Activated T-cell treated with anti-CD3 and anti-CD28 coated beads, Interleukin-2, amount 50 U/mL, for 4 hours (primary cell): ENCODE measurements around the gene PHF14. TPM values are rescaled to one million over a fixed set of nuclear protein-coding genes. Genes with fewer than 3 reads are reported as not detected.

ENCODE experiments used
- ATAC-seq, 2 donors: fragments of 200-7000 bp; cut with Tn5 transposase; one replicate each; pipeline ENCODE4 v1.10.0; 2021
- DNase-seq: peaks from one replicate; pipeline ENCODE4 v3.0.0-alpha.2; 2020
- H3K27me3 Mint-ChIP-seq: one replicate; pipeline ENCODE4 v1.8.0; 2021; ENCODE audit warnings: low read depth, mixed read lengths
- H3K36me3 Mint-ChIP-seq: one replicate; pipeline ENCODE4 v1.8.0; 2022; ENCODE audit warnings: mixed read lengths; ENCODE audit not compliant: insufficient read depth
- H3K4me1 Mint-ChIP-seq: one replicate; pipeline ENCODE4 v1.8.0; 2021; ENCODE audit warnings: low read depth, mixed read lengths
- H3K4me3 Mint-ChIP-seq: one replicate; pipeline ENCODE4 v1.8.0; 2021; ENCODE audit warnings: mild to moderate bottlenecking, moderate library complexity, mixed read lengths
- H3K9me3 Mint-ChIP-seq: one replicate; pipeline ENCODE4 v1.8.0; 2021; ENCODE audit warnings: mixed read lengths
- total RNA-seq, 3 donors: library from RNA; stranded (reverse); gene quantifications; one replicate each; pipeline ENCODE4 v1.2.1, GENCODE V29; 2021

The PHF14 gene
- total RNA-seq, 3 donors from 2014 or later: 34.4 to 42.4 (median 40.2) TPM

DNA sequence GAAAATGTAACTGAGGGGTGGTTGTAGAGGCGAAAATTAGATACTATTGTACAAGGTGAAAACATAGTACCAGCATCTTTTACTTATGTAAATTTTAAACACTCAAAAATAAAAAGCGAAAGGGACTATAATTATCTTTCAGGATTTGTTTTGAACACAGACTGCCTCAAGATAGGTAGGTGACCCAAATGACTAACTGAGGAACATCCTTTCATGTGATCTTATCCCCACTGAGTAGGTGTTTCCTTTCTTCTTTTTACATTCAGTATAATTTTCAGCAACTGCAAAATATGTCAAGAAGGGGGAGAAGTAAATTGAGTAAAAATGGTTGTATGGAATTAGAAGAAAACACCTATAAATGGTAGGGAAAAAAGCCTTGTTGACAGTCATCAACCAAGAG lies 236.7 kb downstream of the PHF14 start:
- H3K9me3 Mint-ChIP-seq: no peaks in the 10 kb centered on the region
- H3K27me3 Mint-ChIP-seq: peaks cover under 1% of the 10 kb centered on the region
- no peak for DNase-seq
- H3K36me3 Mint-ChIP-seq: no peaks in the 10 kb centered on the region
- H3K4me1 Mint-ChIP-seq: no peaks in the 10 kb centered on the region
- ATAC-seq: no peak
- no peak overlapping the region for H3K4me3 Mint-ChIP-seq

DNA sequence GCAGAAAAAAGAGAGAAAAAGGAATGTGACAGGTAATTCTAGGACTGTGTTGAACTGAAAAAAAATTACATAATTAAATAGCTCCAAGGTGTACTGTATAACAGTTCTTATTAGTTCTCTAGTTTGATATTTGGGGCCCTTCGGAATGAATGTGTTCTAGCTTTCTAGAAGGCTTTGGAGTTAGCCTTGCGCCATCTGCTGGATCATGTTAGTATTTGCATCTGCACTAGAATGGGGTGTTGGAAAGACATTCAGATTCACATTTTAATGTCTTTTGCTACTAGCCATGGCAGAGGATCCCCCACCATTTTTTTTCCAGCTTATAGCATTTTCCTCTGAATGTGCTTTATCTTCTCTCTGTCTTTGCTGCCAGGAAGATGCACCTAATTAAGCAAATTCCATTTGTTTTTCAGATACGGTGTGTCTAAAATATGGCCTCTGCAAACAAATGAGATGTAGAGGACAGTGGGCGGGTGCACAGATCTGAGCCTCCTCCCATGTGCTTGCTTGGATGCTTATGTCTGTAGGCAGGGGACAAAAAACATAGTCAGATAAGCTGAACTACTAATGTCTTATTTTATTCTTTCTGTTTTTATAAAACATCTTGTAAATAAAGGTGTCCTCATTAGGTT lies 238.5 kb downstream of the PHF14 start:
- H3K27me3 Mint-ChIP-seq: peaks cover 7% of the 10 kb centered on the region
- H3K36me3 Mint-ChIP-seq: no peaks in the 10 kb centered on the region
- DNase-seq (peak; percentile 8), ATAC-seq (peak in 1 of 2 donors; percentile 35)
- no peaks in the 10 kb centered on the region for H3K9me3 Mint-ChIP-seq
- H3K4me1 Mint-ChIP-seq: no peaks in the 10 kb centered on the region
- no peak overlapping the region for H3K4me3 Mint-ChIP-seq

DNA sequence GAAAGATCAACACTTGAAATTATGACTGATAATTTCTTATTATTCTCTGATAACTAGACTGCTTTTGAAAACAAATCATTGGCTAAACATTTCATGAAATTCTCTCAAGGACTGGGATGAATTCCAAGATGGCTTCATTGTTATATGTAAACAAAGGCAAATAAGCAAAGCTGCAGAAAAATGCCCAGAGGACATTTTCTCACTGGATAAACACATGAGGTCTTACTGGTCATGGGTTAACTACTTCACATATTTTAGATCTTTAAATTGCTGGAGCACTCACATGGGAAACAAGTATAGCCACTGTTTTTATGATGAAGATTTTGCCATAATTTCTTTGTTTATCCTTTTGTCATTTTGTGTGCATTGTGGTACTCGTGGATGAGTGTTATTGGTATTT lies 239.1 kb downstream of the PHF14 start:
- Mint-ChIP-seq H3K4me1 (no peaks in the 10 kb centered on the region), H3K36me3 (no peaks in the 10 kb centered on the region), H3K27me3 (peaks cover 7% of the 10 kb centered on the region), H3K4me3 (no peak overlapping the region), H3K9me3 (no peaks in the 10 kb centered on the region)
- DNase-seq: no peak
- ATAC-seq: no peak

DNA sequence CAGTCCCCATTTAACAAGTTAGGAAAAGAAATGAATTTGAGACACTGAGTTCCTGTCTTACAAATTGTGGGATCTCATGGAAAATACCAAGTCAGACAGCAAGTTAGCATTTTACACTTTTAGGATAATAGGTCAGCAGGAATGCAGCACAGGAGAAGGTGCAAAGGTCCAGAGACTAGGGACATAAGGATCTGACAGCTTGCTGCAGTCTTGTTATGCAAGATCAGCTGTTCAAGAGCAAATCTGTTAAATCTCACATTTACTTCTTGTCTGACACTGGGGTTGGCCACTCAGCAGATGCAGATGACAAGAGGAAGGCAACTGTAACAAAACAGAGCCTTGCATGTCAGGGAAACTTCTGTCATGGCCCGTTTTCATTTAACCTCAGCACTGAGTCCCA lies 239.6 kb downstream of the PHF14 start:
- ATAC-seq: no peak
- peaks cover 7% of the 10 kb centered on the region for H3K27me3 Mint-ChIP-seq
- H3K36me3 Mint-ChIP-seq: no peaks in the 10 kb centered on the region
- no peak for DNase-seq
- H3K4me3 Mint-ChIP-seq: no peak overlapping the region
- H3K4me1 Mint-ChIP-seq: no peaks in the 10 kb centered on the region
- H3K9me3 Mint-ChIP-seq: no peaks in the 10 kb centered on the region

DNA sequence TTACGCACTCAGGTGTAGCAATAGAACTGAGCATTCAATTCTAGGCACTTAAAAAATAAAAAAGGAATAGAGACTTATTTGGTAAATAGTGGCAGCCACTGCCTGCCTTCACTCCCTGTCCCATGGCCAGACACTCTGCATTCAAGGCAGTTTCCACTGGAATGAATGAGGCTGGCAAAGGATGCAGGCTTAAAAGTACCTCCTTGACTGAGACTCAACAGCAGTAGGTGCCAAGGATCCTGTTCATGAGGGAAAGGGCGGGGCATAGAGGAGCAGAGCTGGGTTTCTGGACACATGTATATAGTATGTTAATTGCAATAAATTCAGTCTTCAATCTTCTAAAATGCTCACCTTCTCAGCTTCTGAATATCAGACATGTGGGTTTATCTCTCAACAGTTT lies 242.6 kb downstream of the PHF14 start:
- Mint-ChIP-seq H3K4me1 (no peaks in the 10 kb centered on the region), H3K4me3 (no peak overlapping the region), H3K27me3 (peaks cover 11% of the 10 kb centered on the region), H3K36me3 (no peaks in the 10 kb centered on the region), H3K9me3 (no peaks in the 10 kb centered on the region)
- DNase-seq: no peak
- ATAC-seq: no peak

DNA sequence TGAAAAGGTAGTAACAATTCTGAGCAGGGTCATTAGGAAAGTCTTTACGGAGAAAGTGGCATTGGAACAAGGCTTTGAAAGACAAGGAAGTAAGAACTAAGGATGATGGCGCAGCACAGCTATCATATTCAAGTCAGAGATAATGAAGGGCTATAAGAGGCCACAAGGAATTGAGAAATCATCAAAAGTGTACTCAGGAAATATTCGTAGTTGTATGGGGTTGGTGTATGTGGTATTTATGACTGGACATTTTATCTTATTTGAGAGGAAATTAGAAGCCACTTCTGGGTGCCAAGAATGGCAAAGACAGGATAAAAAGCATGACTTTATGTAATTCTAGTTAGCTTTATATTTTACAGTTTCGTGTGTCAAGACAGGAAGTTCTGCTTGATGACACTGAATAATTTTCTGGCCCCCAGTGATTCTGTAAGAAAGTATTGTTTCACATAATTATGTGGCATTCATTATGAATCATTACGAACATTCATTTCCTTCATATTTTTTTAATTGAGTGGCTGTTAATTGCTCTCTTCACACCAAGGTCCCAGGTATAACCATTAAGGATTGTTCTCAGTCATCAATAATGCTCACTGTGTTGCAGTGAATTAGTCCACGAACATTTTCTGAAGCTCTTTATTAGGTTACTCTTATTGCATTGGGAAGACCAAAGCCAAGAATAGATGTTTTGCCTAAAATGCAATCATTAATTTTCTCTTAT lies 244.3 kb downstream of the PHF14 start:
- no peak overlapping the region for H3K4me3 Mint-ChIP-seq
- no peaks in the 10 kb centered on the region for H3K36me3 Mint-ChIP-seq
- no peaks in the 10 kb centered on the region for H3K9me3 Mint-ChIP-seq
- DNase-seq (no peak), ATAC-seq (no peak)
- H3K27me3 Mint-ChIP-seq: peaks cover 11% of the 10 kb centered on the region
- H3K4me1 Mint-ChIP-seq: no peaks in the 10 kb centered on the region
